ENCODE results near the gene KHSRP.

DNA sequence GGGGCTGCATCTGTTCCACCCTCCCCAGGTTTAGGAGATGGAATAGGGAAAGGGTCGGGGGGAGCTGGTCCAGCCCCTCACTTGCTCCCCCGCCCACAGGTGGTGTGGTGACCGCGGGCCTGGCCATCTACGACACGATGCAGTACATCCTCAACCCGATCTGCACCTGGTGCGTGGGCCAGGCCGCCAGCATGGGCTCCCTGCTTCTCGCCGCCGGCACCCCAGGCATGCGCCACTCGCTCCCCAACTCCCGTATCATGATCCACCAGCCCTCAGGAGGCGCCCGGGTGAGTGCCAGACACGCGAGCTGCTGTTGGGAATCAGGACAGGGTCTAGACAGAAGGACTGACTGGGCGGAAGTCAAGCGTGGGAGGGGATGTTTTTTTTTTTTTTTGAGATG is 60.3 kb downstream of the KHSRP start:
- TF ChIP-seq, protein P1, sequence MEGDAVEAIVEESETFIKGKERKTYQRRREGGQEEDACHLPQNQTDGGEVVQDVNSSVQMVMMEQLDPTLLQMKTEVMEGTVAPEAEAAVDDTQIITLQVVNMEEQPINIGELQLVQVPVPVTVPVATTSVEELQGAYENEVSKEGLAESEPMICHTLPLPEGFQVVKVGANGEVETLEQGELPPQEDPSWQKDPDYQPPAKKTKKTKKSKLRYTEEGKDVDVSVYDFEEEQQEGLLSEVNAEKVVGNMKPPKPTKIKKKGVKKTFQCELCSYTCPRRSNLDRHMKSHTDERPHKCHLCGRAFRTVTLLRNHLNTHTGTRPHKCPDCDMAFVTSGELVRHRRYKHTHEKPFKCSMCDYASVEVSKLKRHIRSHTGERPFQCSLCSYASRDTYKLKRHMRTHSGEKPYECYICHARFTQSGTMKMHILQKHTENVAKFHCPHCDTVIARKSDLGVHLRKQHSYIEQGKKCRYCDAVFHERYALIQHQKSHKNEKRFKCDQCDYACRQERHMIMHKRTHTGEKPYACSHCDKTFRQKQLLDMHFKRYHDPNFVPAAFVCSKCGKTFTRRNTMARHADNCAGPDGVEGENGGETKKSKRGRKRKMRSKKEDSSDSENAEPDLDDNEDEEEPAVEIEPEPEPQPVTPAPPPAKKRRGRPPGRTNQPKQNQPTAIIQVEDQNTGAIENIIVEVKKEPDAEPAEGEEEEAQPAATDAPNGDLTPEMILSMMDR (IDR thresholded peaks at IDR 0.05), result no peak
- no peak for TF ChIP-seq POLR2A (IDR thresholded peaks at IDR 0.05)
